ENCODE results near the gene RARB. TPM values are rescaled to one million over a fixed set of nuclear protein-coding genes. Genes with fewer than 3 reads are reported as not detected.

The RARB gene
- total and polyA plus RNA-seq, 2 donors (not counting 1 experiment from before 2014, with no cell fraction given) = 9.4 to 13.3 TPM

GRCh38 chr3:25460751-25461150 lies 32.7 kb downstream of the RARB start:
- TF ChIP-seq CTCF (conservative IDR thresholded peaks at IDR 0.05 in 1 of 2, IDR thresholded peaks at IDR 0.05 in 1 of 2; ENCODE audit: low read depth in 1 of 2, low read length in 2 of 2) (no peak), EZH2 (IDR thresholded peaks at IDR 0.05; ENCODE audit: low read length, missing control alignments) (no peak)
- H3K4me1 ChIP-seq (ENCODE audit: control insufficient read depth, extremely low read depth, insufficient read depth, low read length) = peaks cover 12% of the 10 kb centered on the region
- no peaks in the 10 kb centered on the region for H3K36me3 ChIP-seq (ENCODE audit: control insufficient read depth, insufficient read depth, low read length)
- H3K9me3 ChIP-seq (ENCODE audit: control insufficient read depth, insufficient read depth, low read depth, low read length) = no peaks in the 10 kb centered on the region
- no peak overlapping the region for H3K4me2 ChIP-seq (ENCODE audit: extremely low read depth, insufficient read depth, low read length)
- H3K4me3 ChIP-seq (replicated peaks in 1 of 4; ENCODE audit: control extremely low read depth in 1 of 4, insufficient read depth in 1 of 4, low read depth in 3 of 4, low read length in 4 of 4) = no peak overlapping the region
- no peaks in the 10 kb centered on the region for H3K79me2 ChIP-seq (ENCODE audit: control insufficient read depth, insufficient read depth, low read length)
- no peaks in the 10 kb centered on the region for H4K20me1 ChIP-seq (ENCODE audit: control insufficient read depth, extremely low read depth, insufficient read depth, low read length)
- H2AFZ ChIP-seq (ENCODE audit: low read length) = no peak overlapping the region
- no peak overlapping the region for H3K9ac ChIP-seq (ENCODE audit: insufficient read depth, low read length)
- no peaks in the 10 kb centered on the region for H3K27me3 ChIP-seq (ENCODE audit: control insufficient read depth, insufficient read depth, low read length)
- DNase-seq (ENCODE audit: low read depth in 2 of 2) = no peak
- no peak overlapping the region for H3K27ac ChIP-seq (ENCODE audit: insufficient read depth, low read length)

- Histone ChIP-seq H3K27me3 (ENCODE audit: control insufficient read depth, insufficient read depth, low read length) (no peaks in the 10 kb centered on the region), H3K79me2 (ENCODE audit: control insufficient read depth, insufficient read depth, low read length) (no peaks in the 10 kb centered on the region), H3K4me3 (replicated peaks in 1 of 4; ENCODE audit: control extremely low read depth in 1 of 4, insufficient read depth in 1 of 4, low read depth in 3 of 4, low read length in 4 of 4) (no peak overlapping the region), H3K4me2 (ENCODE audit: extremely low read depth, insufficient read depth, low read length) (no peak overlapping the region), H3K9me3 (ENCODE audit: control insufficient read depth, insufficient read depth, low read depth, low read length) (no peaks in the 10 kb centered on the region), H4K20me1 (ENCODE audit: control insufficient read depth, extremely low read depth, insufficient read depth, low read length) (no peaks in the 10 kb centered on the region), H3K9ac (ENCODE audit: insufficient read depth, low read length) (no peak overlapping the region), H2AFZ (ENCODE audit: low read length) (no peak overlapping the region), H3K27ac (ENCODE audit: insufficient read depth, low read length) (no peak overlapping the region), H3K4me1 (ENCODE audit: control insufficient read depth, extremely low read depth, insufficient read depth, low read length) (peaks cover 6% of the 10 kb centered on the region), H3K36me3 (ENCODE audit: control insufficient read depth, insufficient read depth, low read length) (no peaks in the 10 kb centered on the region)
- DNase-seq (ENCODE audit: low read depth in 2 of 2) = no peak
- no peak for TF ChIP-seq CTCF (conservative IDR thresholded peaks at IDR 0.05 in 1 of 2, IDR thresholded peaks at IDR 0.05 in 1 of 2; ENCODE audit: low read depth in 1 of 2, low read length in 2 of 2)
- TF ChIP-seq EZH2 (IDR thresholded peaks at IDR 0.05; ENCODE audit: low read length, missing control alignments) = no peak
Observed at GRCh38 chr3:25461946-25462345, 33.9 kb downstream of the RARB start.

GRCh38 chr3:25462495-25462894 lies 34.4 kb downstream of the RARB start:
- no peaks in the 10 kb centered on the region for H3K27me3 ChIP-seq (ENCODE audit: control insufficient read depth, insufficient read depth, low read length)
- no peak for DNase-seq (ENCODE audit: low read depth in 2 of 2)
- H3K4me2 ChIP-seq (ENCODE audit: extremely low read depth, insufficient read depth, low read length) = no peak overlapping the region
- no peak for TF ChIP-seq EZH2 (IDR thresholded peaks at IDR 0.05; ENCODE audit: low read length, missing control alignments)
- no peak overlapping the region for H3K9ac ChIP-seq (ENCODE audit: insufficient read depth, low read length)
- peaks cover 6% of the 10 kb centered on the region for H3K4me1 ChIP-seq (ENCODE audit: control insufficient read depth, extremely low read depth, insufficient read depth, low read length)
- H3K36me3 ChIP-seq (ENCODE audit: control insufficient read depth, insufficient read depth, low read length) = no peaks in the 10 kb centered on the region
- no peaks in the 10 kb centered on the region for H3K79me2 ChIP-seq (ENCODE audit: control insufficient read depth, insufficient read depth, low read length)
- no peaks in the 10 kb centered on the region for H4K20me1 ChIP-seq (ENCODE audit: control insufficient read depth, extremely low read depth, insufficient read depth, low read length)
- no peak overlapping the region for H2AFZ ChIP-seq (ENCODE audit: low read length)
- no peaks in the 10 kb centered on the region for H3K9me3 ChIP-seq (ENCODE audit: control insufficient read depth, insufficient read depth, low read depth, low read length)
- peak overlapping the region; percentile 7 for H3K27ac ChIP-seq (ENCODE audit: insufficient read depth, low read length)
- no peak overlapping the region for H3K4me3 ChIP-seq (replicated peaks in 1 of 4; ENCODE audit: control extremely low read depth in 1 of 4, insufficient read depth in 1 of 4, low read depth in 3 of 4, low read length in 4 of 4)

Measured in fibroblast of lung (primary cell).